ENCODE data around the gene ACTG1. TPM values are rescaled to one million over a fixed set of nuclear protein-coding genes. Genes with fewer than 3 reads are reported as not detected.

The ACTG1 gene
- total RNA-seq, 2 donors from 2014 or later: 4,461 to 5,616 TPM

DNA sequence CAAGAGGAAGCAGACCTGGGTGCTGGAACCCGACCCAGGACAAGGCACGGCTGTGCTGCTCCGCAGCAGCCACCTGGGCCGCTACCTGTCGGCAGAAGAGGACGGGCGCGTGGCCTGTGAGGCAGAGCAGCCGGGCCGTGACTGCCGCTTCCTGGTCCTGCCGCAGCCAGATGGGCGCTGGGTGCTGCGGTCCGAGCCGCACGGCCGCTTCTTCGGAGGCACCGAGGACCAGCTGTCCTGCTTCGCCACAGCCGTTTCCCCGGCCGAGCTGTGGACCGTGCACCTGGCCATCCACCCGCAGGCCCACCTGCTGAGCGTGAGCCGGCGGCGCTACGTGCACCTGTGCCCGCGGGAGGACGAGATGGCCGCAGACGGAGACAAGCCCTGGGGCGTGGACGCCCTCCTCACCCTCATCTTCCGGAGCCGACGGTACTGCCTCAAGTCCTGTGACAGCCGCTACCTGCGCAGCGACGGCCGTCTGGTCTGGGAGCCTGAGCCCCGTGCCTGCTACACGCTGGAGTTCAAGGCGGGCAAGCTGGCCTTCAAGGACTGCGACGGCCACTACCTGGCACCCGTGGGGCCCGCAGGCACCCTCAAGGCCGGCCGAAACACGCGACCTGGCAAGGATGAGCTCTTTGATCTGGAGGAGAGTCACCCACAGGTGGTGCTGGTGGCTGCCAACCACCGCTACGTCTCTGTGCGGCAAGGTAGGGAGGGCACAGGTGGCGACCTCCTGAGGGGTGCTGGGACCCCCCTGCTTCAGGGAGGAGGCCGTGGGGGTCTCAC, 16.2 kb upstream of the ACTG1 start:
- 92 to 96% methylated on average over 46 to 62 of the region's 62 CpGs for WGBS, 2 experiments (ENCODE audit: insufficient coverage in 1 of 2, insufficient read length in 1 of 2)
- no peak overlapping the region for H3K9ac ChIP-seq (ENCODE audit: extremely low read depth, low read length, poor library complexity, severe bottlenecking)
- no peaks in the 10 kb centered on the region for H3K9me3 ChIP-seq (ENCODE audit: control insufficient read depth, low read length)
- H3K27ac ChIP-seq (ENCODE audit: low read depth, low read length): no peak overlapping the region
- no peak for DNase-seq
- Mint-ChIP-seq H3K27me3 (ENCODE audit: insufficient read depth) (peaks cover 29% of the 10 kb centered on the region), H3K27ac (no peak overlapping the region), H3K4me3 (no peak overlapping the region), H3K36me3 (ENCODE audit: low read depth) (no peaks in the 10 kb centered on the region), H3K4me1 (no peaks in the 10 kb centered on the region), H3K9me3 (no peaks in the 10 kb centered on the region)
- no peak overlapping the region for H3K4me3 ChIP-seq (ENCODE audit: low read length)
- H3K4me1 ChIP-seq (ENCODE audit: control insufficient read depth, insufficient read depth, low read length): no peaks in the 10 kb centered on the region
- no peaks in the 10 kb centered on the region for H3K27me3 ChIP-seq (ENCODE audit: control insufficient read depth, insufficient read depth, low read length, poor library complexity, severe bottlenecking)
- H3K36me3 ChIP-seq (ENCODE audit: control insufficient read depth, insufficient read depth, low read length): no peaks in the 10 kb centered on the region
- TF ChIP-seq, protein P1, sequence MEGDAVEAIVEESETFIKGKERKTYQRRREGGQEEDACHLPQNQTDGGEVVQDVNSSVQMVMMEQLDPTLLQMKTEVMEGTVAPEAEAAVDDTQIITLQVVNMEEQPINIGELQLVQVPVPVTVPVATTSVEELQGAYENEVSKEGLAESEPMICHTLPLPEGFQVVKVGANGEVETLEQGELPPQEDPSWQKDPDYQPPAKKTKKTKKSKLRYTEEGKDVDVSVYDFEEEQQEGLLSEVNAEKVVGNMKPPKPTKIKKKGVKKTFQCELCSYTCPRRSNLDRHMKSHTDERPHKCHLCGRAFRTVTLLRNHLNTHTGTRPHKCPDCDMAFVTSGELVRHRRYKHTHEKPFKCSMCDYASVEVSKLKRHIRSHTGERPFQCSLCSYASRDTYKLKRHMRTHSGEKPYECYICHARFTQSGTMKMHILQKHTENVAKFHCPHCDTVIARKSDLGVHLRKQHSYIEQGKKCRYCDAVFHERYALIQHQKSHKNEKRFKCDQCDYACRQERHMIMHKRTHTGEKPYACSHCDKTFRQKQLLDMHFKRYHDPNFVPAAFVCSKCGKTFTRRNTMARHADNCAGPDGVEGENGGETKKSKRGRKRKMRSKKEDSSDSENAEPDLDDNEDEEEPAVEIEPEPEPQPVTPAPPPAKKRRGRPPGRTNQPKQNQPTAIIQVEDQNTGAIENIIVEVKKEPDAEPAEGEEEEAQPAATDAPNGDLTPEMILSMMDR (conservative IDR thresholded peaks at IDR 0.05): no peak

DNA sequence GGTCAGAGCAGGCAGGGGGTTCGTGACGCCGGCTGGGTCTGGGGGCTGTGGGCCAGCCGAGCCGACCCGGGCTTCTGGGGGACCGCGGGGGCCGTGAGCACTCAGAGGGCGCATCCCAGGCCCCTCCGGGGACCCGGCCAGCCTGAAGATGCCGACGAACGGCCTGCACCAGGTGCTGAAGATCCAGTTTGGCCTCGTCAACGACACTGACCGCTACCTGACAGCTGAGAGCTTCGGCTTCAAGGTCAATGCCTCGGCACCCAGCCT, 15.7 kb upstream of the ACTG1 start:
- Histone ChIP-seq H3K27ac (ENCODE audit: low read depth, low read length) (no peak overlapping the region), H3K4me3 (ENCODE audit: low read length) (no peak overlapping the region), H3K4me1 (ENCODE audit: control insufficient read depth, insufficient read depth, low read length) (no peaks in the 10 kb centered on the region), H3K9ac (ENCODE audit: extremely low read depth, low read length, poor library complexity, severe bottlenecking) (no peak overlapping the region), H3K27me3 (ENCODE audit: control insufficient read depth, insufficient read depth, low read length, poor library complexity, severe bottlenecking) (no peaks in the 10 kb centered on the region), H3K36me3 (ENCODE audit: control insufficient read depth, insufficient read depth, low read length) (no peaks in the 10 kb centered on the region), H3K9me3 (ENCODE audit: control insufficient read depth, low read length) (no peaks in the 10 kb centered on the region)
- Mint-ChIP-seq H3K4me1 (peaks cover under 1% of the 10 kb centered on the region), H3K9me3 (no peaks in the 10 kb centered on the region), H3K4me3 (no peak overlapping the region), H3K36me3 (ENCODE audit: low read depth) (no peaks in the 10 kb centered on the region), H3K27me3 (ENCODE audit: insufficient read depth) (peaks cover 26% of the 10 kb centered on the region), H3K27ac (no peak overlapping the region)
- DNase-seq: no peak
- 84 to 96% methylated on average over 11 to 20 of the region's 20 CpGs for WGBS, 2 experiments (ENCODE audit: insufficient coverage in 1 of 2, insufficient read length in 1 of 2)
- TF ChIP-seq, protein P1 (conservative IDR thresholded peaks at IDR 0.05): no peak

DNA sequence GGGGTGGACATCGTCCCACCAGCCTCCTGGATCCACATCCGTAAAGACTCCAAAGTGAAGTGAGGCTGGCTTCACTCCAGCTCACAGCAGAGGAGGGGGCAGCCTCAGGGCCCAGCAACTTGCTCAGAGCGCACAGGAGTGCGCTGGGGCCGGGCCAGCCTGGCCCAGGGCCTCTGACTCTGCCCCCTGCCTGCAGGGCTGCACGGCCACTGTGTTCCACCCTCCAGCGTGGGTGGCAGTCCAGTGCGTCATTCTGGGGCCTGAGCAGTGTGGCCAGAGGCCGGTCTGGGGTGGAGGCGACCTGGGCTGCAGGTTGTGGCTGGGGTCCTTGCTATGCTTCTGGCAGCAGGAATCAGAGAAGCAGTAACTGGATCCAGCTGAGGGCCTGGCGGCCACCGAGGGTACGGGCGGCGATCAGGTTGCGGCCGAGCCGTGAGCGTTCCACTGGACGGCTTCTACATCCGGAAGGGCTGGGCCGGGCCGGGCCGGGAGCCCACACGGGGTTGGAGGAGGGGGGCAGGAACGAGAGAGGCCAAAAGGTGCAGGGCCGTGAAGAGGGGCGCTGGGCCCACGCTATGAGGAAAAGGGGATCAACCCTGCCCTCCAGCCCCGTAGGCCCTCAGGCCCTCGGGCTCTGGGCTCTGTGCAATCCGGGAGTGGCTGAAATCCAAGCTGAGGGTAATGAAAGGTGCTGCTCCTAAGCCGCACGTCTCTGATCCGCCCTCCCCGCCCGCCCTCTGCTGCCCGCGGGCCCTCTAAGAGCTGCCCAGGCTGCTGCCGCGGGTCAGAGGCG, 15.2 kb upstream of the ACTG1 start, which contains the start of gene FSCN2:
TSS of gene FSCN2 (plus strand) at position 787 of the 793 bp plus-strand sequence. CDS start 155 bp downstream, outside the sequence.
- TF ChIP-seq, protein P1 (conservative IDR thresholded peaks at IDR 0.05): no peak
- Mint-ChIP-seq H3K36me3 (ENCODE audit: low read depth) (no peaks in the 10 kb centered on the region), H3K27ac (no peak within 1 kb of the TSS), H3K4me3 (no peak within 1 kb of the TSS), H3K4me1 (peaks cover 2% of the 10 kb centered on the region), H3K27me3 (ENCODE audit: insufficient read depth) (peaks cover 24% of the 10 kb centered on the region), H3K9me3 (no peaks in the 10 kb centered on the region)
- Histone ChIP-seq H3K27me3 (ENCODE audit: control insufficient read depth, insufficient read depth, low read length, poor library complexity, severe bottlenecking) (no peaks in the 10 kb centered on the region), H3K4me3 (ENCODE audit: low read length) (no peak within 1 kb of the TSS), H3K4me1 (ENCODE audit: control insufficient read depth, insufficient read depth, low read length) (no peaks in the 10 kb centered on the region), H3K9me3 (ENCODE audit: control insufficient read depth, low read length) (no peaks in the 10 kb centered on the region), H3K36me3 (ENCODE audit: control insufficient read depth, insufficient read depth, low read length) (no peaks in the 10 kb centered on the region), H3K9ac (ENCODE audit: extremely low read depth, low read length, poor library complexity, severe bottlenecking) (no peak within 1 kb of the TSS), H3K27ac (ENCODE audit: low read depth, low read length) (no peak within 1 kb of the TSS)
- no peak for DNase-seq
- 88 to 90% methylated on average over 25 to 42 of the region's 42 CpGs for WGBS, 2 experiments (ENCODE audit: insufficient coverage in 1 of 2, insufficient read length in 1 of 2)
